Esophagus squamous epithelium (tissue), 4 donors: Measurements from ENCODE around the gene CST6. TPM values are rescaled to one million over a fixed set of nuclear protein-coding genes. Genes with fewer than 3 reads are reported as not detected.

Source experiments
- total RNA-seq, 4 donors: library from RNA; depleted of rRNA; stranded (reverse); fragments of >200 nt; gene quantifications; one replicate each; pipeline ENCODE4 v1.1.0, GENCODE V29; 2016

Gene CST6
- total RNA-seq, 4 donors from 2014 or later: 14.6 to 58.5 (median 15.1) TPM

Other genes with a start within 250 kb of the CST6 start
- 10 to 100 TPM; 16.4 to 38.5 (median 23.3) TPM for gene AP5B1, start 231.0 kb upstream of the CST6 start, total RNA-seq
- 10 to 100 TPM; 26.5 to 90.9 (median 55.3) TPM for gene OVOL1, start 224.9 kb upstream of the CST6 start, total RNA-seq
- gene SNX32, start 178.0 kb upstream of the CST6 start, total RNA-seq: under 1 TPM in 1 of 4 donors, not detected in 3; 0.38 TPM
- gene CFL1, start 153.8 kb upstream of the CST6 start, total RNA-seq: 100 to 1,000 TPM; 453 to 833 (median 750) TPM
- 10 to 100 TPM; 17.6 to 36.2 (median 31.1) TPM for gene MUS81, start 151.6 kb upstream of the CST6 start, total RNA-seq
- 10 to 100 TPM in 2 of 4 donors, 1 to 10 TPM in 2; 3.6 to 29.0 (median 10.2) TPM for gene EFEMP2, start 139.2 kb upstream of the CST6 start, total RNA-seq
- 1 to 10 TPM in 3 of 4 donors, under 1 TPM in 1; 0.21 to 3.6 (median 1.8) TPM for gene CTSW, start 132.2 kb upstream of the CST6 start, total RNA-seq
- gene FIBP, start 123.5 kb upstream of the CST6 start, total RNA-seq: 10 to 100 TPM; 35.7 to 60.1 (median 38.4) TPM
- 10 to 100 TPM; 16.0 to 34.3 (median 28.0) TPM for gene CCDC85B, start 121.3 kb upstream of the CST6 start, total RNA-seq
- gene FOSL1, start 111.6 kb upstream of the CST6 start, total RNA-seq: 10 to 100 TPM; 11.9 to 72.7 (median 35.6) TPM
- gene C11orf68, start 92.9 kb upstream of the CST6 start, total RNA-seq: 10 to 100 TPM in 2 of 4 donors, 1 to 10 TPM in 2; 5.8 to 15.6 (median 10.6) TPM
- gene DRAP1, start 92.6 kb upstream of the CST6 start, total RNA-seq: 100 to 1,000 TPM in 1 of 4 donors, 10 to 100 TPM in 3; 69.6 to 138 (median 76.8) TPM
- gene TSGA10IP, start 66.5 kb upstream of the CST6 start, total RNA-seq: not detected
- 10 to 100 TPM; 27.6 to 35.0 (median 33.1) TPM for gene SART1, start 50.3 kb upstream of the CST6 start, total RNA-seq
- 10 to 100 TPM; 24.7 to 43.2 (median 30.0) TPM for gene EIF1AD, start 9.9 kb upstream of the CST6 start, total RNA-seq
- 10 to 100 TPM; 29.1 to 52.3 (median 41.9) TPM for gene BANF1, start 9.5 kb upstream of the CST6 start, total RNA-seq
- gene CATSPER1, start 14.5 kb downstream of the CST6 start, total RNA-seq: not detected
- gene GAL3ST3, start 37.2 kb downstream of the CST6 start, total RNA-seq: not detected
- gene SF3B2, start 40.4 kb downstream of the CST6 start, total RNA-seq: 100 to 1,000 TPM in 1 of 4 donors, 10 to 100 TPM in 3; 87.8 to 112 (median 93.5) TPM
- 10 to 100 TPM; 17.9 to 37.6 (median 25.4) TPM for gene PACS1, start 58.3 kb downstream of the CST6 start, total RNA-seq
- gene KLC2, start 245.7 kb downstream of the CST6 start, total RNA-seq: 10 to 100 TPM; 10.6 to 29.8 (median 17.9) TPM